ENCODE measurements around the gene TTC22. TPM values are rescaled to one million over a fixed set of nuclear protein-coding genes. Genes with fewer than 3 reads are reported as not detected.
"Not testable (repeated sequence)": the region's sequence is repeated elsewhere in the genome, so short reads cannot be mapped to it uniquely, and the experiment has no call there.

The TTC22 gene
- total RNA-seq, 1 experiment from 2014 or later = 0.15 TPM

DNA sequence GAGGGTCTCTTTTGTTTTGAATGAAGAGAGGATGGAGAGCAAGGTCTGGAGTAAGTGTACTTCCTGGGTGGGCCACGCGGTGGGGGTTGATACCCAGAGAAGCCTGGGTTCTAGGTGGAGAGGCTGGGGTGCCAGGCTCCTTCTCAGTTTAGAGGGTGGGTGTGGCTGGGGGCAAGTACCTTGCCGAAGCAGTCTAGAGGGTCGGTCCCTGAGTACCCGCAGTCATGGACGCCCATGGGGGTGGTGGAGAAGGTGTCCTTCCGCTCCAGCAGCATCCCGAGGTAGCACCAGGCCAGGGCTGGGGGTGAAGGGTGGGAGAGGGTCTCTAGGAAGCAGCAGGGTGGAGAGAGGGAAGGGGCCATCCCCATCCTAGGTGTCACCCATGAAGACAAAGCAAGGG, 14.3 kb downstream of the TTC22 start:
- no peak for DNase-seq (ENCODE audit: low read depth)

- DNase-seq (ENCODE audit: low read depth) = no peak
Measured at GRCh38 chr1:54784066-54784465, 17.1 kb downstream of the TTC22 start.

- no peak for DNase-seq (ENCODE audit: low read depth)
Measured at GRCh38 chr1:54782588-54782987, 18.5 kb downstream of the TTC22 start.

- no peak for DNase-seq (ENCODE audit: low read depth)
Measured at GRCh38 chr1:54782156-54782555, 19.0 kb downstream of the TTC22 start.

GRCh38 chr1:54781023-54781723, 19.9 kb downstream of the TTC22 start:
- no peak for DNase-seq (ENCODE audit: low read depth)

DNA sequence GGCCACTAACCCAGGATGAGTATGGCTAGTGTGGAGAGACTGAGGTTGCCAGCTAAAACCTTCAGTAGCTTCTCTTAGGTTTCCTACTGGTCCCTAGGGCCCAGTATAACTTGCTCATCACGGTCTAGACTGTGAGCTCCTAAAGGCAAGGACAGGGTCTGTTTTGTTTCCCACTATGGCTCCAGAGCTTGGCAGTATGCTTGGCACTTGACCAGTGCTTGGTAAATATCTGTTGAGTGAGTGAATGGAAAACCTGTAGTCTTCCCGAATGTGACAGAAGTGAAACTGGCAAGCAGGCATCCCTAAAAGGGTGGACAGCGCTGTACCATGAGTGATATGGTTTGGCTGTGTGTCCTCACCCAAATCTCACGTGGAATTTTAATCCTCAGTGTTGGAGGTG, 23.7 kb downstream of the TTC22 start:
- DNase-seq (ENCODE audit: low read depth) = no peak

DNA sequence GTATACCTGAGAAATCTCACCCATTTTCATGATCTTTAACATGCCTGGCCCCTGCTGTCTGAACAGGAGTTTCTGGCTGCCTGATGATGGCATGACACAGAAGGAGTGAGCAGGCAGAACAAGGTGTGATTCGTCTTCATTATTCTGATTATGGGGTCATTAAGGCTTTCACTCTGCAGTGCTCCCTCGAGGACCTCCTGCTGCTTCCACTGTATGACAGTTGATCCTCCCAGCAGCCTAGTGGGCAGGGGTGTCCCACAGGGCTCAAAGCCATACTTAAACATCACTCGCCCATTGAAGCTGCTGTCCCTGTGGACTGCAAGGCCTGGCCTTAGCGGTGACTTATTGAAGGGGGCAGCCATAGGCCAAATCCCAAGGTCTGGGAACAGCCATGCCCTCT, 24.1 kb downstream of the TTC22 start:
- no peak for DNase-seq (ENCODE audit: low read depth)

- DNase-seq (ENCODE audit: low read depth) = not testable (repeated sequence)
Measured at GRCh38 chr1:54775828-54776721, 25.0 kb downstream of the TTC22 start.

GRCh38 chr1:54774820-54775498, 26.2 kb downstream of the TTC22 start:
- DNase-seq (ENCODE audit: low read depth) = peak; percentile 17

DNA sequence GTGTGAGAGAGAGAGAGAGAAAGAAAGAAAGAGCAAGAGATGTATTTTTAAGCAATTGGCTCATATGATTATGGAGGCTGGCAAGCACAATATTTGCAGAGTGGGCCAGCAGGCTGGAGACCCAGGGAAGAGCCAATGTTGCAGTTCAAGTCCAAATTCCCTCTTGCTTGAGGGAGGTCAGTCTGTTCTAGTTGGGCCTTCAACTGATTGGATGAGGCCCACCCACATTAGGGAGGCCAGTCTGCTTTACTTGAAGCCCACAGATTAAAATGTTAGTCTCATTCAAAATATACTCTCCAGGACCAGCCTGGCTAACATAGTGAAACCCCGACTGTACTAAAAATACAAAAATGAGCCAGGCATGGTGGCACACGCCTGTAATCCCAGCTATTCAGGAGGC, 28.2 kb downstream of the TTC22 start:
- no peak for DNase-seq (ENCODE audit: low read depth)

DNA sequence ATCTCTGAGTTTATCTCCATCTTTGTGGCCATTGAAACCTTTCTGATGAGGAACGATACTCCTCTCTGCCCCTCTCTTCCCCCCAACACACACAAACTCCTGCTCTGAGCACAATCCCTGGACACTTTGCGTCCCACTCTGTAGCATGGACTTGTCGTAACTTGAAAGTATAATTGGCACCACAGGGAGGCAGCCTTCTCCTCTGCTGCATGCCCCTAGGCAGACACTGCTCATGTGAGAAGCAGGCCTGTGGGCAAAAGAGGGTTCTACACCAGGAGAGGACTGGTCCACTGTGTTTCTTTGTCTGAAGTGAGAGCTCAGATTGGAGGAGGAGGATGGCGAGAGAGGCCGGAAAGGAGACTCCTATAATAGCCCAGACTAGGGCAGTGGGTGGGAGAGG, 33.0 kb downstream of the TTC22 start:
- DNase-seq (ENCODE audit: low read depth) = peak; percentile 14

- no peak for DNase-seq (ENCODE audit: low read depth)
Measured at GRCh38 chr1:54767526-54767925, 33.6 kb downstream of the TTC22 start.

- DNase-seq (ENCODE audit: low read depth) = no peak
Measured at GRCh38 chr1:54766726-54767125, 34.4 kb downstream of the TTC22 start.

- no peak for DNase-seq (ENCODE audit: low read depth)
Measured at GRCh38 chr1:54764922-54765561, 36.1 kb downstream of the TTC22 start.

DNA sequence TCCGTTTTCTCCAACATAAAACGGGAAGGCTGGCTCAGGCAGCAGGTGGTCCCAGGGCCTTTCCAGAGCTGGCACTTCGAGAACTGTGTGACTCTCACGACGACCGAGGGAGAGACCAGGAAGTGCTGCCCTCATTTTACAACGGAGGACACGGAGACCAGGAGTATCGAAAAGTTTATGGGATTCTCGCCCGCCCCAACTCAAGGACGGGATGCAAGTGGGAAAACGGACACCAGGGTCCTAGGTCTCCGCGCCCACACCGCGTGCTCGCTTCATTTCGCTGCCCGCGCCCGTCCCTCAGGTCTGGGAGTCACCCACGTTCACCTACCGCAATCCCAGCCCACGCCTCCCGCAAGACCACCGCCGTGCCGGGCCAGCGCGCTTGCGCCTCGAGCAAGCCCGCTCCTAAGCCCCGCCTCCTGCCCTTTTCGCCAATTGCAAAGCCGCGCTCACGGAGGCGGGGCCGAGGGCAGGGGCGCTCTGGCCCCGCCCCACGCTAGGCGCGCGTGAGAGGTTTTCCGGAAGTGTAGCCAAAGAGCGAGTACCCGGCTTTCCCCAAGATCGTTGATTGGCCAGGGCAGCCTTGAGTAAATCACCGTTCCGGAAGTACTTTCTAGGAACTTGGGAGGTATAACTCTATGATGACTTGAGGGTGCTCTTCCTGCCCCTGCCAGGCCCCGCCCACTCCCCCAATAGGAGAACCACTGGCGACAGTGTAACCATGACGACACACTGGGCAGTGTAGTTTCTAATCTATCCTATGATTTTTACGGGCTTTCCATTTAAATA, 36.8 kb downstream of the TTC22 start, which contains the start of gene PARS2:
TSS of gene PARS2 (minus strand) at position 391 of the 789 bp plus-strand sequence. CDS start 5,362 bp downstream, outside the sequence.
- peak; percentile 100 for DNase-seq (ENCODE audit: low read depth)

DNA sequence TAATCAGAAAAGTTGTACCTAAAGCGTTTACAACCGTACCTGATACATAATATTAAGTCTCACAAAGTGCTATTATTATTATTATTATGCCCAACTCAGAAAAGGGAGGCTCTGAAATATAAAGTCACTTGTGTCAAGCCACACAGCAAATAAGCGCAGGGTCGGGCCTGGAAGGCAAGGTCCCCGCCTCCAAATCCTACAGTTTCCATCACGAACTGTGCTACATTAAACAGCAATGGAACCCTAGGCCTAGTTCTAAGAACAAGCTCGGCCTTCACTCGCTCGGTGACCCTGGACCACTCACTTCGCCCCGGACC, 37.3 kb downstream of the TTC22 start:
- no peak for DNase-seq (ENCODE audit: low read depth)

GRCh38 chr1:54758678-54759348, 42.3 kb downstream of the TTC22 start:
- no peak for DNase-seq (ENCODE audit: low read depth)

DNA sequence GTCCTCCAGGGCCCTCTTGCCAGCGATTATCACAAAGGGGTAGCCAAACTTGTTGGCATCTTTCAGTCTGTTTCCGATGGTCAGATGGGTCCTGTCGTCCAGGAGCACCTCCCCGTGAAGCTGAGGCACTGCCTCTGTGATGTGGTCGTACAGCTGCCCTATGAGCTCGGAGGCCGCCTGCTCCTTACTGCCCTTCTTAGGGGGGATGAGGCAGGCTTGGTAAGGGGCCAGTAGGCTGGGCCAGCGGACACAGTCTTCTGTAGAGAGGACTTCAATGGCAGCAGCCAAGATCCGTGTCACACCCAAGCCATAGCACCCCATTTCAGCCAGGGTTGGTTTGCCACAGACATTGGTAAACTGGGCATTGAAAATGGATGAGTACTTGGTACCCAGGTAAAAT, 43.3 kb downstream of the TTC22 start:
- no peak for DNase-seq (ENCODE audit: low read depth)

- DNase-seq (ENCODE audit: low read depth) = no peak
Measured at GRCh38 chr1:54754486-54755285, 46.4 kb downstream of the TTC22 start.

- no peak for DNase-seq (ENCODE audit: low read depth)
Measured at GRCh38 chr1:54754045-54754444, 47.1 kb downstream of the TTC22 start.

Data from M059J (cell line).